HEK293 (cell line): ENCODE data around the gene SPINT2.
A peak's percentile ranks its signal among the peaks of the same experiment; 100 is the strongest.

ENCODE experiments used
- FEZF1 ChIP-seq: fragments of 450-650 bp; formaldehyde crosslinking; IDR thresholded peaks from 2 replicates; pipeline ENCODE4 v1.5.1; 2016; ENCODE audit warnings: missing biosample characterization, missing genetic modification characterization
- MZF1 ChIP-seq: fragments of 450-650 bp; formaldehyde crosslinking; IDR thresholded peaks from 2 replicates; pipeline ENCODE4 v1.5.1; 2017; ENCODE audit warnings: missing biosample characterization, missing genetic modification characterization, borderline replicate concordance
- PRDM1 ChIP-seq: fragments of 450-650 bp; formaldehyde crosslinking; IDR thresholded peaks from 2 replicates; pipeline ENCODE4; 2016; ENCODE audit warnings: missing biosample characterization, missing genetic modification characterization
- PRDM4 ChIP-seq: fragments of 450-650 bp; formaldehyde crosslinking; IDR thresholded peaks from 2 replicates; pipeline ENCODE4 v1.5.1; 2017; ENCODE audit warnings: missing biosample characterization, missing genetic modification characterization
- SCRT1 ChIP-seq: fragments of 450-650 bp; formaldehyde crosslinking; IDR thresholded peaks from 2 replicates; pipeline ENCODE4 v1.5.1; 2016; ENCODE audit warnings: missing biosample characterization, missing genetic modification characterization, borderline replicate concordance
- SP2 ChIP-seq: fragments of 450-650 bp; formaldehyde crosslinking; IDR thresholded peaks from 2 replicates; pipeline ENCODE4 v1.5.1; 2016; ENCODE audit warnings: missing biosample characterization, missing genetic modification characterization
- ZBTB1 ChIP-seq: fragments of 450-650 bp; formaldehyde crosslinking; IDR thresholded peaks from 2 replicates; pipeline ENCODE4 v1.5.1; 2016; ENCODE audit warnings: missing biosample characterization, missing genetic modification characterization
- ZBTB17 ChIP-seq: fragments of 450-650 bp; formaldehyde crosslinking; IDR thresholded peaks from 2 replicates; pipeline ENCODE4 v1.5.1; 2016; ENCODE audit warnings: missing biosample characterization, missing genetic modification characterization
- ZNF157 ChIP-seq: fragments of 450-650 bp; formaldehyde crosslinking; IDR thresholded peaks from 2 replicates; pipeline ENCODE4 v1.5.1; 2016; ENCODE audit warnings: missing biosample characterization, missing genetic modification characterization
- ZNF18 ChIP-seq: fragments of 450-650 bp; formaldehyde crosslinking; IDR thresholded peaks from 2 replicates; pipeline ENCODE4 v1.5.1; 2016; ENCODE audit warnings: missing biosample characterization, missing genetic modification characterization
- ZNF211 ChIP-seq: fragments of 450-650 bp; formaldehyde crosslinking; IDR thresholded peaks from 2 replicates; pipeline ENCODE4 v1.5.1; 2016; ENCODE audit warnings: low read depth, missing biosample characterization, missing genetic modification characterization
- ZNF23 ChIP-seq: fragments of 450-650 bp; formaldehyde crosslinking; IDR thresholded peaks from 2 replicates; pipeline ENCODE4 v1.5.1; 2016; ENCODE audit warnings: missing biosample characterization, missing genetic modification characterization, borderline replicate concordance
- ZNF292 ChIP-seq: fragments of 450-650 bp; formaldehyde crosslinking; IDR thresholded peaks from 2 replicates; pipeline ENCODE4 v1.5.1; 2016; ENCODE audit warnings: low read depth, missing biosample characterization, missing genetic modification characterization, borderline replicate concordance
- ZNF341 ChIP-seq: fragments of 450-650 bp; formaldehyde crosslinking; IDR thresholded peaks from 2 replicates; pipeline ENCODE4; 2016; ENCODE audit warnings: low read depth, missing biosample characterization, missing genetic modification characterization
- ZNF398 ChIP-seq: fragments of 450-650 bp; formaldehyde crosslinking; IDR thresholded peaks from 2 replicates; pipeline ENCODE4 v1.5.1; 2017; ENCODE audit warnings: missing biosample characterization, missing genetic modification characterization
- ZNF423 ChIP-seq: fragments of 450-650 bp; formaldehyde crosslinking; IDR thresholded peaks from 2 replicates; pipeline ENCODE4 v1.5.1; 2016; ENCODE audit warnings: missing biosample characterization, missing genetic modification characterization
- ZNF48 ChIP-seq: fragments of 450-650 bp; formaldehyde crosslinking; IDR thresholded peaks from 2 replicates; pipeline ENCODE4 v1.5.1; 2016; ENCODE audit warnings: missing biosample characterization, missing genetic modification characterization
- ZNF488 ChIP-seq: fragments of 450-650 bp; formaldehyde crosslinking; IDR thresholded peaks from 2 replicates; pipeline ENCODE4 v1.5.1; 2016; ENCODE audit warnings: missing biosample characterization, missing genetic modification characterization
- ZNF501 ChIP-seq: fragments of 450-650 bp; formaldehyde crosslinking; IDR thresholded peaks from 2 replicates; pipeline ENCODE4 v1.5.1; 2016; ENCODE audit warnings: missing biosample characterization, missing genetic modification characterization
- ZNF623 ChIP-seq: fragments of 450-650 bp; formaldehyde crosslinking; IDR thresholded peaks from 2 replicates; pipeline ENCODE4 v1.5.1; 2016; ENCODE audit warnings: missing biosample characterization, missing genetic modification characterization
- ZNF792 ChIP-seq: fragments of 450-650 bp; formaldehyde crosslinking; IDR thresholded peaks from 2 replicates; pipeline ENCODE4 v1.5.1; 2016; ENCODE audit warnings: missing biosample characterization, missing genetic modification characterization
- ZNF837 ChIP-seq: fragments of 450-650 bp; formaldehyde crosslinking; IDR thresholded peaks from 2 replicates; pipeline ENCODE4 v1.5.1; 2016; ENCODE audit warnings: missing biosample characterization, missing genetic modification characterization
- TF ChIP-seq, protein P1 (sequence below): fragments of 450-650 bp; formaldehyde crosslinking; IDR thresholded peaks from 2 replicates; pipeline ENCODE4 v1.5.1; 2016; ENCODE audit warnings: missing biosample characterization, missing genetic modification characterization
- TF ChIP-seq, protein P2 (sequence below): fragments of 450-650 bp; formaldehyde crosslinking; conservative IDR thresholded peaks from 2 replicates; pipeline ENCODE4 v1.5.1; 2016; ENCODE audit warnings: low read depth, missing biosample characterization, missing genetic modification characterization

SPINT2 gene

GRCh38 chr19:38264486-38265212 lies at the start of gene SPINT2 (continued):
- TF ChIP-seq ZNF211 (tag by site-specific recombination) (no peak), ZNF398 (tag by site-specific recombination) (no peak), ZNF292 (tag by site-specific recombination) (no peak), ZNF501 (tag by site-specific recombination) (peak; percentile 97), ZNF18 (tag by site-specific recombination) (no peak), ZNF48 (tag by site-specific recombination) (no peak), ZNF157 (no peak), SCRT1 (tag by site-specific recombination) (no peak), MZF1 (tag by site-specific recombination) (no peak), ZNF423 (0 out of 2 replicates have a peak, but pooled peaks have one; percentile 43), ZBTB1 (tag by site-specific recombination) (no peak), ZNF792 (peak; percentile 90), ZNF623 (tag by site-specific recombination) (peak; percentile 24; the same call in 1 of the 2 replicates), ZNF837 (tag by site-specific recombination) (no peak; the same call in 1 of the 2 replicates), ZNF488 (no peak), PRDM1 (tag by site-specific recombination) (no peak), FEZF1 (tag by site-specific recombination) (0 out of 2 replicates have a peak, but pooled peaks have one; percentile 7), ZBTB17 (tag by site-specific recombination) (peak; percentile 99), ZNF341 (tag by site-specific recombination) (peak; percentile 15; the same call in 1 of the 2 replicates), SP2 (tag by site-specific recombination) (peak; percentile 81), PRDM4 (tag by site-specific recombination) (peak; percentile 14), ZNF23 (tag by site-specific recombination) (no peak)
- TF ChIP-seq, protein P1, sequence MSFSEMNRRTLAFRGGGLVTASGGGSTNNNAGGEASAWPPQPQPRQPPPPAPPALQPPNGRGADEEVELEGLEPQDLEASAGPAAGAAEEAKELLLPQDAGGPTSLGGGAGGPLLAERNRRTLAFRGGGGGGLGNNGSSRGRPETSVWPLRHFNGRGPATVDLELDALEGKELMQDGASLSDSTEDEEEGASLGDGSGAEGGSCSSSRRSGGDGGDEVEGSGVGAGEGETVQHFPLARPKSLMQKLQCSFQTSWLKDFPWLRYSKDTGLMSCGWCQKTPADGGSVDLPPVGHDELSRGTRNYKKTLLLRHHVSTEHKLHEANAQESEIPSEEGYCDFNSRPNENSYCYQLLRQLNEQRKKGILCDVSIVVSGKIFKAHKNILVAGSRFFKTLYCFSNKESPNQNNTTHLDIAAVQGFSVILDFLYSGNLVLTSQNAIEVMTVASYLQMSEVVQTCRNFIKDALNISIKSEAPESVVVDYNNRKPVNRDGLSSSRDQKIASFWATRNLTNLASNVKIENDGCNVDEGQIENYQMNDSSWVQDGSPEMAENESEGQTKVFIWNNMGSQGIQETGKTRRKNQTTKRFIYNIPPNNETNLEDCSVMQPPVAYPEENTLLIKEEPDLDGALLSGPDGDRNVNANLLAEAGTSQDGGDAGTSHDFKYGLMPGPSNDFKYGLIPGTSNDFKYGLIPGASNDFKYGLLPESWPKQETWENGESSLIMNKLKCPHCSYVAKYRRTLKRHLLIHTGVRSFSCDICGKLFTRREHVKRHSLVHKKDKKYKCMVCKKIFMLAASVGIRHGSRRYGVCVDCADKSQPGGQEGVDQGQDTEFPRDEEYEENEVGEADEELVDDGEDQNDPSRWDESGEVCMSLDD (tag by site-specific recombination) = peak; percentile 51; the same call in 1 of the 2 replicates
- TF ChIP-seq, protein P2, sequence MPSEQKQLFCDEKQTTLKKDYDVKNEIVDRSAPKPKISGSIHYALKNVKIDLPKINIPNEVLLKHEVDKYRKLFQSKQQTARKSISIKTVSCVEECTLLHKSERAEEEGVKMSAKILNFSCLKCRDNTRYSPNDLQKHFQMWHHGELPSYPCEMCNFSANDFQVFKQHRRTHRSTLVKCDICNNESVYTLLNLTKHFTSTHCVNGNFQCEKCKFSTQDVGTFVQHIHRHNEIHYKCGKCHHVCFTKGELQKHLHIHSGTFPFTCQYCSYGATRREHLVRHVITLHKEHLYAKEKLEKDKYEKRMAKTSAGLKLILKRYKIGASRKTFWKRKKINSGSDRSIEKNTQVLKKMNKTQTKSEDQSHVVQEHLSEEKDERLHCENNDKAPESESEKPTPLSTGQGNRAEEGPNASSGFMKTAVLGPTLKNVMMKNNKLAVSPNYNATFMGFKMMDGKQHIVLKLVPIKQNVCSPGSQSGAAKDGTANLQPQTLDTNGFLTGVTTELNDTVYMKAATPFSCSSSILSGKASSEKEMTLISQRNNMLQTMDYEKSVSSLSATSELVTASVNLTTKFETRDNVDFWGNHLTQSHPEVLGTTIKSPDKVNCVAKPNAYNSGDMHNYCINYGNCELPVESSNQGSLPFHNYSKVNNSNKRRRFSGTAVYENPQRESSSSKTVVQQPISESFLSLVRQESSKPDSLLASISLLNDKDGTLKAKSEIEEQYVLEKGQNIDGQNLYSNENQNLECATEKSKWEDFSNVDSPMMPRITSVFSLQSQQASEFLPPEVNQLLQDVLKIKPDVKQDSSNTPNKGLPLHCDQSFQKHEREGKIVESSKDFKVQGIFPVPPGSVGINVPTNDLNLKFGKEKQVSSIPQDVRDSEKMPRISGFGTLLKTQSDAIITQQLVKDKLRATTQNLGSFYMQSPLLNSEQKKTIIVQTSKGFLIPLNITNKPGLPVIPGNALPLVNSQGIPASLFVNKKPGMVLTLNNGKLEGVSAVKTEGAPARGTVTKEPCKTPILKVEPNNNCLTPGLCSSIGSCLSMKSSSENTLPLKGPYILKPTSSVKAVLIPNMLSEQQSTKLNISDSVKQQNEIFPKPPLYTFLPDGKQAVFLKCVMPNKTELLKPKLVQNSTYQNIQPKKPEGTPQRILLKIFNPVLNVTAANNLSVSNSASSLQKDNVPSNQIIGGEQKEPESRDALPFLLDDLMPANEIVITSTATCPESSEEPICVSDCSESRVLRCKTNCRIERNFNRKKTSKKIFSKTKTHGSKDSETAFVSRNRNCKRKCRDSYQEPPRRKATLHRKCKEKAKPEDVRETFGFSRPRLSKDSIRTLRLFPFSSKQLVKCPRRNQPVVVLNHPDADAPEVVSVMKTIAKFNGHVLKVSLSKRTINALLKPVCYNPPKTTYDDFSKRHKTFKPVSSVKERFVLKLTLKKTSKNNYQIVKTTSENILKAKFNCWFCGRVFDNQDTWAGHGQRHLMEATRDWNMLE (tag by site-specific recombination) = no peak
